Activated CD4-positive, alpha-beta T cell treated with anti-CD3 and anti-CD28 coated beads, Interleukin-2, amount 10 ng/mL, durations not matched to agents 24 days and 14 days (primary cell): ENCODE data around the gene TALDO1. TPM values are rescaled to one million over a fixed set of nuclear protein-coding genes. Genes with fewer than 3 reads are reported as not detected.

Source experiments
- DNase-seq: peaks from one replicate; pipeline ENCODE4 v3.0.0; 2022
- H3K27ac Mint-ChIP-seq: one replicate; pipeline ENCODE4 v1.8.0; 2022; ENCODE audit warnings: mild to moderate bottlenecking, mixed read lengths
- H3K27me3 Mint-ChIP-seq: one replicate; pipeline ENCODE4 v1.8.0; 2022; ENCODE audit warnings: mixed read lengths
- H3K36me3 Mint-ChIP-seq: one replicate; pipeline ENCODE4 v1.8.0; 2022; ENCODE audit warnings: low read depth, mild to moderate bottlenecking, mixed read lengths
- H3K4me1 Mint-ChIP-seq: one replicate; pipeline ENCODE4 v1.8.0; 2021; ENCODE audit warnings: mixed read lengths
- H3K4me3 Mint-ChIP-seq: one replicate; pipeline ENCODE4 v1.8.0; 2022; ENCODE audit warnings: mild to moderate bottlenecking, moderate library complexity, mixed read lengths
- H3K9me3 Mint-ChIP-seq: one replicate; pipeline ENCODE4 v1.8.0; 2021; ENCODE audit warnings: mixed read lengths
- intact Hi-C: fragments of 100-400 bp; cut with micrococcal nuclease; formaldehyde crosslinking; loops from one replicate; pipeline ENCODE4 v1.15.1; 2023
- total RNA-seq: library from RNA; stranded (reverse); gene quantifications from 2 replicates; pipeline ENCODE4 v1.2.3, GENCODE V29; 2022

Gene TALDO1
- total RNA-seq, 1 donor from 2014 or later: 265 TPM

- Mint-ChIP-seq H3K27ac (no peak overlapping the region), H3K27me3 (no peaks in the 10 kb centered on the region), H3K4me3 (no peak overlapping the region), H3K36me3 (peaks cover 17% of the 10 kb centered on the region), H3K9me3 (no peaks in the 10 kb centered on the region), H3K4me1 (peaks cover 4% of the 10 kb centered on the region)
- intact Hi-C loops: no loop called here
- DNase-seq: no peak
Observed at GRCh38 chr11:787084-787675, 39.9 kb downstream of the TALDO1 start.

GRCh38 chr11:788009-788640, 40.9 kb downstream of the TALDO1 start:
- Mint-ChIP-seq H3K27me3 (no peaks in the 10 kb centered on the region), H3K36me3 (peaks cover 17% of the 10 kb centered on the region), H3K4me3 (no peak overlapping the region), H3K4me1 (peaks cover 4% of the 10 kb centered on the region), H3K9me3 (no peaks in the 10 kb centered on the region), H3K27ac (no peak overlapping the region)
- intact Hi-C loops: no loop called here
- no peak for DNase-seq

- H3K4me3 Mint-ChIP-seq: peak overlapping the region; percentile 55
- DNase-seq: no peak
- H3K27me3 Mint-ChIP-seq: no peaks in the 10 kb centered on the region
- intact Hi-C loops: no loop called here
- no peak overlapping the region for H3K27ac Mint-ChIP-seq
- peaks cover 12% of the 10 kb centered on the region for H3K36me3 Mint-ChIP-seq
- H3K9me3 Mint-ChIP-seq: no peaks in the 10 kb centered on the region
- peaks cover 4% of the 10 kb centered on the region for H3K4me1 Mint-ChIP-seq
Observed at GRCh38 chr11:788953-789940, 42.0 kb downstream of the TALDO1 start.

GRCh38 chr11:789943-790342, 42.7 kb downstream of the TALDO1 start, which contains the start of gene CEND1:
TSS of gene CEND1 (minus strand) at chr11:790090. CDS start at chr11:788576, 1,514 bp downstream.
- Mint-ChIP-seq H3K4me3 (peak within 1 kb of the TSS; percentile 55), H3K9me3 (no peaks in the 10 kb centered on the region), H3K27me3 (no peaks in the 10 kb centered on the region), H3K27ac (no peak within 1 kb of the TSS), H3K36me3 (peaks cover 10% of the 10 kb centered on the region), H3K4me1 (peaks cover 4% of the 10 kb centered on the region)
- intact Hi-C loops: loop anchor here (1.0 kb wide), 1 partner anchor 13 kb away; the partner anchor contains the start of gene GATD1
- peak; percentile 87 for DNase-seq

- no peaks in the 10 kb centered on the region for H3K27me3 Mint-ChIP-seq
Observed at GRCh38 chr11:790721-791564, 43.7 kb downstream of the TALDO1 start.

GRCh38 chr11:791658-792534, 44.6 kb downstream of the TALDO1 start:
- peaks cover 9% of the 10 kb centered on the region for H3K4me1 Mint-ChIP-seq
- H3K36me3 Mint-ChIP-seq: peaks cover 13% of the 10 kb centered on the region
- no peak overlapping the region for H3K4me3 Mint-ChIP-seq
- intact Hi-C loops: no loop called here
- no peak overlapping the region for H3K27ac Mint-ChIP-seq
- H3K9me3 Mint-ChIP-seq: no peaks in the 10 kb centered on the region
- H3K27me3 Mint-ChIP-seq: no peaks in the 10 kb centered on the region
- DNase-seq: no peak

More at GRCh38 chr11:790721-791564, 43.7 kb downstream of the TALDO1 start:
- peaks cover 4% of the 10 kb centered on the region for H3K4me1 Mint-ChIP-seq
- H3K27ac Mint-ChIP-seq: no peak overlapping the region
- no peak overlapping the region for H3K4me3 Mint-ChIP-seq
- H3K9me3 Mint-ChIP-seq: no peaks in the 10 kb centered on the region
- peaks cover 10% of the 10 kb centered on the region for H3K36me3 Mint-ChIP-seq
- DNase-seq: no peak
- intact Hi-C loops: loop anchor here (1.0 kb wide), 1 partner anchor 14 kb away; the partner anchor contains the start of gene GATD1

DNA sequence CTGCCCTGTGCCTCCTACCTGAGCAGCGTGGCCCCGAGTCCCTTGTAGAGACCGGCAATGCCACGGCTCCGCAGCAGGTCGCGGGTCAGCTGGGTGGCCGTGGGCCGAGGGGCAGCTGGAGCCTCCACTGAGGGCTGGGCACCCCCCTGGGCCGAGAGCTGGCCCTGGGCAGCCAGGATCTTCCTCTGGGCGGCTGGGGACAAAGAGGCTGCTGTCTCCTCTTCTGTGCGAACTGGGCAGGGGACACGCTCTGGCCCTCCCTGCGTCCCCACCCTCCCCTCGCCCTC, 45.2 kb downstream of the TALDO1 start:
- peaks cover 11% of the 10 kb centered on the region for H3K4me1 Mint-ChIP-seq
- no peak for DNase-seq
- intact Hi-C loops: no loop called here
- H3K27me3 Mint-ChIP-seq: no peaks in the 10 kb centered on the region
- H3K27ac Mint-ChIP-seq: no peak overlapping the region
- no peak overlapping the region for H3K4me3 Mint-ChIP-seq
- H3K9me3 Mint-ChIP-seq: no peaks in the 10 kb centered on the region
- H3K36me3 Mint-ChIP-seq: peaks cover 13% of the 10 kb centered on the region

- intact Hi-C loops: no loop called here
- H3K36me3 Mint-ChIP-seq: peaks cover 13% of the 10 kb centered on the region
- no peak overlapping the region for H3K27ac Mint-ChIP-seq
- no peak for DNase-seq
- H3K27me3 Mint-ChIP-seq: no peaks in the 10 kb centered on the region
- H3K9me3 Mint-ChIP-seq: no peaks in the 10 kb centered on the region
- peaks cover 9% of the 10 kb centered on the region for H3K4me1 Mint-ChIP-seq
- no peak overlapping the region for H3K4me3 Mint-ChIP-seq
Observed at GRCh38 chr11:792873-793272, 45.6 kb downstream of the TALDO1 start.

GRCh38 chr11:793556-793955, 46.3 kb downstream of the TALDO1 start:
- H3K27ac Mint-ChIP-seq: no peak overlapping the region
- H3K4me3 Mint-ChIP-seq: peak overlapping the region; percentile 59
- no peak for DNase-seq
- H3K36me3 Mint-ChIP-seq: peaks cover 13% of the 10 kb centered on the region
- H3K27me3 Mint-ChIP-seq: no peaks in the 10 kb centered on the region
- intact Hi-C loops: no loop called here
- no peaks in the 10 kb centered on the region for H3K9me3 Mint-ChIP-seq
- peaks cover 9% of the 10 kb centered on the region for H3K4me1 Mint-ChIP-seq

- DNase-seq: no peak
- Mint-ChIP-seq H3K27me3 (no peaks in the 10 kb centered on the region), H3K36me3 (peaks cover 13% of the 10 kb centered on the region), H3K4me3 (peak overlapping the region; percentile 59), H3K27ac (no peak overlapping the region), H3K9me3 (no peaks in the 10 kb centered on the region), H3K4me1 (peaks cover 9% of the 10 kb centered on the region)
- intact Hi-C loops: no loop called here
Observed at GRCh38 chr11:794013-794765, 46.9 kb downstream of the TALDO1 start.

DNA sequence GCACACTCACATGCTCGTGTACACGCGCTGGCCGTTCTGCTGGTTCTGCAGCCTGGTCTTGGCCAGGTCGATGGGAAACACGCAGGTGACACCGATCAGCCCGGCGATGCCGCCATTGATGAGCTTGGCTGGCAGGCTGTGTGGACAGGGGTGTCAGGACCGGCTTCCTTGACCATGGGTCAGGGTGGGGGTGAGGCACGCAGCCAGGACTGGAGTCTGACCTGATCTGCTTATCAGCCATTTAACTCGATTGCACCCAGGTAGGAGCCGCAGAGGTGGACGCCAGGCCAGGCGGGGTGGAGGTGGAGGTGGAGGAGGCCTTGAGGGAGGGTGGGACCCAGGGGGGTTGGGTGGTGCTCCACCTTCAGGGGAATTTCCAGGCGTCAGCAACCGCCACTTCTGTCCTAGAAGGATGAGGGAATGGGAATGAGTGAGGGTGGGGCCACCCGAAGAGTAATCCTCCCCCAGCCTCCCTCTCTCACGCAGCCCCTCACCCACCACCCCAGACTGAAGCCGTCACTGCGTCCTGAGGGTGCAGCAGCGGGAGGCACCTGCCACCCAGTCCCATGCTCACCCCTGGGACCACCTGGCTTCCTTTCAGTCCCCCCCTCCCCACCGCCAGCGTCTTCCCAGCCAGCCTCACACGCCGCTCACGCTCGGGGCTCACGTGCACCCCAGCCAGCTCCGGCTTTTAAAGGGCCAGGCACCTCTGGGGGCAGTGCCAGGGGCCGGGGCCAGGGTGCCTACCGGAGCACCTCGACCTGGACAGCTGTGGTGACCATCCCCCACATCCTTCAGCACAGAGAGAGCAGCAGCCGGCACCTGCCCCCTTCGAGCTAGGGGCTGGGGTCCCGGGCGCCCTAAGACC, 47.7 kb downstream of the TALDO1 start:
- H3K9me3 Mint-ChIP-seq: no peaks in the 10 kb centered on the region
- H3K36me3 Mint-ChIP-seq: peaks cover 15% of the 10 kb centered on the region
- H3K27me3 Mint-ChIP-seq: no peaks in the 10 kb centered on the region
- intact Hi-C loops: loop anchor here (5.0 kb wide), 3 partner anchors 98 to 288 kb away; partner anchors contain the start of genes DEAF1, PHRF1, RNH1 and TMEM80
- peak overlapping the region; percentile 68 for H3K4me3 Mint-ChIP-seq
- no peak for DNase-seq
- peaks cover 7% of the 10 kb centered on the region for H3K4me1 Mint-ChIP-seq
- no peak overlapping the region for H3K27ac Mint-ChIP-seq
